ENCODE data around the gene NAT8L. TPM values are rescaled to one million over a fixed set of nuclear protein-coding genes. Genes with fewer than 3 reads are reported as not detected.

The NAT8L gene
- total and polyA plus RNA-seq, 2 donors (not counting 3 experiments of a cell fraction or from before 2014, with no cell fraction given) = 0.10 to 0.11 TPM

DNA sequence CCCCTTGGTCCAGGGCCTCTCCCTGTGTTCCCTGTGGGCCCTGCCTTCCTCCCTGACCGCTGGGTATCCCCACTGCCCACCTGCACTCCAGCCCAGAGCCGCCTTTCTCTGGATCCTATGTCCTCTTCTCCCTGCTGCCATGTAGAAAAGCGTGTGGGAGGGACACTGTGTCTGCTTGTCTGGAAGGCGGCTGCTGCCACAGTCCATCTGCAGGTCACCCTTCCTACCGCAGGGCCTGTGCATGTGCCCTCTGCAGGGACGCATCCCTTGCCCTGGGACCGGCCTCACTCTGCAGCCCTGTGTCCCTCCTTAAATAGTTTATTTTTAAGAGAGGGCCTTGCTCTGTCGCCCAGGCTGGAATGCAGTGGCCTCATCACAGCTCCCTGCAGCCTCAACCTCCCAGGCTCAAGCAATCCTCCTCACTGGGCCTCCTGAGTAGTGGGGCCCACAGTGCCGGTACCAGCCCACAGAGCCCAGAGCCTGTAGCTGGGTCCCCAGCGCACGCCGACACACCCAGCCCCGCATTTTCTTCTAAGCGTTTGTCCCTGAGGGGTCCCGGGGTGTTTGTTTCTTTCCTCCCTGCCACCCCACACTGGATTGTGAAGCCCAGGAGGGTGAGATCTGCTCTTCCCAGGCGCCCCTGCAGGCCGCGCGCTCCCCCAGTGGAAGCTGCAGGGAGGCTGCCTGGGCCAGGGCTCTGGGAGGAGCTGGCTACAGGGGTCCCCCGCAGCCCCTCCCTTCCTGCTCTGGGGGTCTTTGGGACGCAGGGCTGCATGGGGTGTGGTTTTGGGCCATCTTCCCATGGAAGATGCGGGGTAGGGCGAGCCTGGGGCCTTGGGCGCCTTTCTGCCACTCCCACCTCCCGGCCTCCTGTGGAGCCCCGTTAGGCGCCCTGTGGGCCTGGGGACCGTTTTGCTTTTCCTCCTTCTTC, 12.8 kb upstream of the NAT8L start:
- dilution Hi-C loops (cut with MboI; ENCODE audit: extremely low pct_ligation_motif_present, low sequenced_read_pairs) = no loop called here
- ChIA-PET POLR2A (no interaction called here), CTCF (no interaction called here)
- Histone ChIP-seq H3K79me2 (ENCODE audit: control insufficient read depth, insufficient read depth, low read length) (no peaks in the 10 kb centered on the region), H3K4me2 (ENCODE audit: insufficient read depth, low read length) (no peak overlapping the region), H3K4me3 (replicated peaks in 1 of 3; ENCODE audit: insufficient read depth in 1 of 3, low read depth in 1 of 3, low read length in 3 of 3) (no peak overlapping the region), H3K27me3 (ENCODE audit: control insufficient read depth in 2 of 2, insufficient read depth in 2 of 2, low read length in 2 of 2) (peaks cover 5 to 7% of the 10 kb centered on the region in 2 experiments), H3K9me3 (replicated peaks; ENCODE audit: control insufficient read depth, insufficient read depth, low read length) (no peaks in the 10 kb centered on the region), H3K27ac (ENCODE audit: insufficient read depth, low read depth, low read length) (no peak overlapping the region), H2AFZ (ENCODE audit: low read depth, low read length) (no peak overlapping the region), H3K36me3 (ENCODE audit: control insufficient read depth in 2 of 2, extremely low read depth in 1 of 2, insufficient read depth in 2 of 2, low read length in 2 of 2) (no peaks in the 10 kb centered on the region), H3K9ac (replicated peaks; ENCODE audit: extremely low read depth, insufficient read depth, low read length) (no peak overlapping the region), H3K4me1 (ENCODE audit: control insufficient read depth, extremely low read depth, insufficient read depth, low read length) (no peaks in the 10 kb centered on the region), H4K20me1 (replicated peaks; ENCODE audit: control insufficient read depth, extremely low read depth, insufficient read depth, low read length) (no peaks in the 10 kb centered on the region), H3K9me1 (replicated peaks; ENCODE audit: control insufficient read depth, extremely low read depth, insufficient read depth, low read length) (no peaks in the 10 kb centered on the region)
- FAIRE-seq (no peak), DNase-seq (ENCODE audit: low read depth, low spot score) (no peak)
- intact Hi-C loops (cut with micrococcal nuclease) = no loop called here
- BruUV-seq (replicated peaks) = no TSS peak
- TF ChIP-seq, protein P1, sequence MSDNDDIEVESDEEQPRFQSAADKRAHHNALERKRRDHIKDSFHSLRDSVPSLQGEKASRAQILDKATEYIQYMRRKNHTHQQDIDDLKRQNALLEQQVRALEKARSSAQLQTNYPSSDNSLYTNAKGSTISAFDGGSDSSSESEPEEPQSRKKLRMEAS (IDR thresholded peaks at IDR 0.05; ENCODE audit: insufficient read depth, insufficient read length) = no peak
- TF ChIP-seq MYC (IDR thresholded peaks at IDR 0.05; ENCODE audit: low read depth, low read length) (no peak), FOS (IDR thresholded peaks at IDR 0.05; ENCODE audit: borderline replicate concordance, insufficient read depth, low read length) (no peak), EZH2 (IDR thresholded peaks at IDR 0.05; ENCODE audit: borderline replicate concordance, low read depth, low read length, severe bottlenecking) (no peak), JUN (IDR thresholded peaks at IDR 0.05; ENCODE audit: borderline replicate concordance, insufficient read depth, insufficient read length, low read depth) (no peak), POLR2A (IDR thresholded peaks at IDR 0.05; ENCODE audit: low read depth, low read length) (no peak), GATA2 (IDR thresholded peaks at IDR 0.05; ENCODE audit: insufficient read depth, insufficient read length, low read depth, low read length) (no peak), POLR2AphosphoS5 (IDR thresholded peaks at IDR 0.05; ENCODE audit: insufficient read depth, low read depth, low read length) (no peak)
- TF ChIP-seq, protein P2, sequence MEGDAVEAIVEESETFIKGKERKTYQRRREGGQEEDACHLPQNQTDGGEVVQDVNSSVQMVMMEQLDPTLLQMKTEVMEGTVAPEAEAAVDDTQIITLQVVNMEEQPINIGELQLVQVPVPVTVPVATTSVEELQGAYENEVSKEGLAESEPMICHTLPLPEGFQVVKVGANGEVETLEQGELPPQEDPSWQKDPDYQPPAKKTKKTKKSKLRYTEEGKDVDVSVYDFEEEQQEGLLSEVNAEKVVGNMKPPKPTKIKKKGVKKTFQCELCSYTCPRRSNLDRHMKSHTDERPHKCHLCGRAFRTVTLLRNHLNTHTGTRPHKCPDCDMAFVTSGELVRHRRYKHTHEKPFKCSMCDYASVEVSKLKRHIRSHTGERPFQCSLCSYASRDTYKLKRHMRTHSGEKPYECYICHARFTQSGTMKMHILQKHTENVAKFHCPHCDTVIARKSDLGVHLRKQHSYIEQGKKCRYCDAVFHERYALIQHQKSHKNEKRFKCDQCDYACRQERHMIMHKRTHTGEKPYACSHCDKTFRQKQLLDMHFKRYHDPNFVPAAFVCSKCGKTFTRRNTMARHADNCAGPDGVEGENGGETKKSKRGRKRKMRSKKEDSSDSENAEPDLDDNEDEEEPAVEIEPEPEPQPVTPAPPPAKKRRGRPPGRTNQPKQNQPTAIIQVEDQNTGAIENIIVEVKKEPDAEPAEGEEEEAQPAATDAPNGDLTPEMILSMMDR (IDR thresholded peaks at IDR 0.05; ENCODE audit: extremely low read depth in 1 of 2, insufficient read depth in 1 of 2, low read depth in 1 of 2, low read length in 2 of 2) = no peak

Measured in endothelial cell of umbilical vein (primary cell).